Vagina (tissue), 2 donors: Measurements from ENCODE around the gene DOCK1.

ENCODE experiments used
- CTCF ChIP-seq, 3 experiments: fragments of 450-650 bp in 2 of 3; fragments of 200-600 bp in 1 of 3; sonication (generic) in 1 of 3; IDR thresholded peaks; one replicate each; pipeline ENCODE4 v1.5.1; 2017 to 2019; ENCODE audit warnings: antibody characterized with exemption in 3 of 3, mild to moderate bottlenecking in 2 of 3, moderate library complexity in 2 of 3
- POLR2AphosphoS5 ChIP-seq, 2 donors: sonication (generic); formaldehyde crosslinking; IDR thresholded peaks; one replicate each; pipeline ENCODE4 v1.9.0; 2017; ENCODE audit warnings: antibody characterized with exemption in 2 of 2, mild to moderate bottlenecking in 2 of 2, low read depth in 1 of 2; ENCODE audit not compliant: insufficient read depth in 1 of 2

- no peak for TF ChIP-seq CTCF (IDR thresholded peaks at IDR 0.05)
- TF ChIP-seq POLR2AphosphoS5 (IDR thresholded peaks at IDR 0.05; ENCODE audit: insufficient read depth in 1 of 2, low read depth in 1 of 2), result no peak
Observed at GRCh38 chr10:127148066-127148932, 243.1 kb downstream of the DOCK1 start.
